ENCODE results near the gene METTL23. TPM values are rescaled to one million over a fixed set of nuclear protein-coding genes. Genes with fewer than 3 reads are reported as not detected.

METTL23 gene
- total and polyA plus RNA-seq, 4 donors = 23.1 to 43.1 (median 36.1) TPM

DNA sequence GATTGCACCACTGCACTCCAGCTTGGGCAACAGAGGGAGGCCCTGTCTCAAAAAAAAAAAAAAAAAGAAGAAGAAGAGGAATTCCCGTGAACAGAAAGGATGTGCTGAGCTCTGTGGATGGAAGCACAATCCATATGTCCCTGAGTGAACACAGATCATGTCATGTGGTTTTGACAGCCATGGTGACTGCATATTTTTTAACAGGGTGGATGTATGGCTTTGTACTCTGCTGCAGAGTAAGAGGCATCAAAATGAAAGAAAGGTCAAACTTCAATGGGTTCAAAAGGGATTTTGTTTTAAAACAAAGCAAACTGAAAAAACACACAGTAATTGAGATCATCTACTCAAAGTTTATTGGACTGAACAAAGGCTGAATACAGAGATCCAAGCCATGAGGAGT lies 47.4 kb upstream of the METTL23 start:
- no peaks in the 10 kb centered on the region for H3K27me3 ChIP-seq (ENCODE audit: control insufficient read depth in 3 of 3, insufficient read depth in 3 of 3, low read length in 2 of 3)
- H3K9ac ChIP-seq (ENCODE audit: insufficient read depth in 1 of 2, low read length in 2 of 2) = no peak overlapping the region
- H3K27ac ChIP-seq (ENCODE audit: low read depth in 1 of 2, low read length in 1 of 2) = no peak overlapping the region
- 39 to 72% methylated on average over 1 of the region's 1 CpG for WGBS, 2 donors
- TF ChIP-seq, protein P1, sequence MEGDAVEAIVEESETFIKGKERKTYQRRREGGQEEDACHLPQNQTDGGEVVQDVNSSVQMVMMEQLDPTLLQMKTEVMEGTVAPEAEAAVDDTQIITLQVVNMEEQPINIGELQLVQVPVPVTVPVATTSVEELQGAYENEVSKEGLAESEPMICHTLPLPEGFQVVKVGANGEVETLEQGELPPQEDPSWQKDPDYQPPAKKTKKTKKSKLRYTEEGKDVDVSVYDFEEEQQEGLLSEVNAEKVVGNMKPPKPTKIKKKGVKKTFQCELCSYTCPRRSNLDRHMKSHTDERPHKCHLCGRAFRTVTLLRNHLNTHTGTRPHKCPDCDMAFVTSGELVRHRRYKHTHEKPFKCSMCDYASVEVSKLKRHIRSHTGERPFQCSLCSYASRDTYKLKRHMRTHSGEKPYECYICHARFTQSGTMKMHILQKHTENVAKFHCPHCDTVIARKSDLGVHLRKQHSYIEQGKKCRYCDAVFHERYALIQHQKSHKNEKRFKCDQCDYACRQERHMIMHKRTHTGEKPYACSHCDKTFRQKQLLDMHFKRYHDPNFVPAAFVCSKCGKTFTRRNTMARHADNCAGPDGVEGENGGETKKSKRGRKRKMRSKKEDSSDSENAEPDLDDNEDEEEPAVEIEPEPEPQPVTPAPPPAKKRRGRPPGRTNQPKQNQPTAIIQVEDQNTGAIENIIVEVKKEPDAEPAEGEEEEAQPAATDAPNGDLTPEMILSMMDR (IDR thresholded peaks at IDR 0.05; ENCODE audit: control extremely low read depth, extremely low read depth) = no peak
- DNase-seq (no peak), ATAC-seq (ENCODE audit: insufficient read depth, low FRiP score) (no peak)
- H3K9me3 ChIP-seq (ENCODE audit: control insufficient read depth in 4 of 4, insufficient read depth in 3 of 4, low read length in 3 of 4) = no peaks in the 10 kb centered on the region
- H3K4me1 ChIP-seq (ENCODE audit: control insufficient read depth in 5 of 5, insufficient read depth in 5 of 5, low read length in 5 of 5) = peaks cover 0 to 4% (median 0%) of the 10 kb centered on the region in 5 donors
- no peak overlapping the region for H3K4me3 ChIP-seq
- H3K36me3 ChIP-seq (ENCODE audit: control insufficient read depth in 4 of 4, insufficient read depth in 4 of 4, low read length in 4 of 4) = peaks cover 0 to 22% (median 12%) of the 10 kb centered on the region in 4 donors

GRCh38 chr17:76681222-76682137 lies 45.2 kb upstream of the METTL23 start:
- H3K4me3 ChIP-seq = no peak overlapping the region
- H3K36me3 ChIP-seq (ENCODE audit: control insufficient read depth in 4 of 4, insufficient read depth in 4 of 4, low read length in 4 of 4) = peaks cover 0 to 32% (median 8%) of the 10 kb centered on the region in 4 donors
- peak overlapping the region; percentile 0 to 17 for H3K27ac ChIP-seq (ENCODE audit: low read depth in 1 of 2, low read length in 1 of 2)
- H3K4me1 ChIP-seq (ENCODE audit: control insufficient read depth in 5 of 5, insufficient read depth in 5 of 5, low read length in 5 of 5) = peaks cover 0 to 4% (median 0%) of the 10 kb centered on the region in 5 donors
- ATAC-seq (ENCODE audit: insufficient read depth, low FRiP score) (no peak), DNase-seq (peak; percentile 65 to 79 (median 72))
- H3K9me3 ChIP-seq (ENCODE audit: control insufficient read depth in 4 of 4, insufficient read depth in 3 of 4, low read length in 3 of 4) = no peaks in the 10 kb centered on the region
- H3K27me3 ChIP-seq (ENCODE audit: control insufficient read depth in 3 of 3, insufficient read depth in 3 of 3, low read length in 2 of 3) = no peaks in the 10 kb centered on the region
- 70 to 72% methylated on average over 16 of the region's 16 CpGs for WGBS, 2 donors
- TF ChIP-seq, protein P1 (IDR thresholded peaks at IDR 0.05; ENCODE audit: control extremely low read depth, extremely low read depth) = peak; percentile 64
- no peak overlapping the region for H3K9ac ChIP-seq (ENCODE audit: insufficient read depth in 1 of 2, low read length in 2 of 2)

- Histone ChIP-seq H3K9ac (ENCODE audit: insufficient read depth in 1 of 2, low read length in 2 of 2) (no peak overlapping the region), H3K27me3 (ENCODE audit: control insufficient read depth in 3 of 3, insufficient read depth in 3 of 3, low read length in 2 of 3) (no peaks in the 10 kb centered on the region), H3K4me3 (no peak overlapping the region), H3K4me1 (ENCODE audit: control insufficient read depth in 5 of 5, insufficient read depth in 5 of 5, low read length in 5 of 5) (peaks cover 0 to 11% (median 5%) of the 10 kb centered on the region in 5 donors), H3K9me3 (ENCODE audit: control insufficient read depth in 4 of 4, insufficient read depth in 3 of 4, low read length in 3 of 4) (no peaks in the 10 kb centered on the region), H3K27ac (ENCODE audit: low read depth in 1 of 2, low read length in 1 of 2) (peak overlapping the region in 1 of 2 donors; percentile 17), H3K36me3 (ENCODE audit: control insufficient read depth in 4 of 4, insufficient read depth in 4 of 4, low read length in 4 of 4) (peaks cover 0 to 38% (median 8%) of the 10 kb centered on the region in 4 donors)
- ATAC-seq (ENCODE audit: insufficient read depth, low FRiP score) (no peak), DNase-seq (no peak)
- TF ChIP-seq, protein P1 (IDR thresholded peaks at IDR 0.05; ENCODE audit: control extremely low read depth, extremely low read depth) = no peak
- 81 to 91% methylated on average over 12 of the region's 12 CpGs for WGBS, 2 donors
Measured at GRCh38 chr17:76682296-76682695, 44.3 kb upstream of the METTL23 start.
